A549 (cell line): ENCODE measurements around the gene DHFR2.

Experiments
- CBX2 ChIP-seq: fragments of 200-600 bp; sonication (generic); IDR thresholded peaks from 2 replicates; pipeline ENCODE4 v1.6.1; 2016; ENCODE audit warnings: low read depth, mild to moderate bottlenecking, borderline replicate concordance
- EHMT2 ChIP-seq: fragments of 200-600 bp; sonication (generic); IDR thresholded peaks from 2 replicates; pipeline ENCODE4 v1.6.1; 2016; ENCODE audit warnings: antibody characterized with exemption, low read depth, mild to moderate bottlenecking, moderate library complexity
- FOSL2 ChIP-seq, 2 experiments: fragments of 450-650 bp in 1 of 2; fragments of >200 bp in 1 of 2; sonication (Bioruptor Twin) in 1 of 2; formaldehyde crosslinking; IDR thresholded peaks; 2 replicates each; pipeline versions ENCODE4 v1.5.0 to v1.6.1; 2016 to 2020; ENCODE audit warnings: mild to moderate bottlenecking in 1 of 2, moderate library complexity in 1 of 2
- HDAC2 ChIP-seq: fragments of 200-600 bp; sonication (generic); IDR thresholded peaks from 2 replicates; pipeline ENCODE4 v1.6.1; 2016
- MAZ ChIP-seq: fragments of 150-350 bp; IDR thresholded peaks from 2 replicates; pipeline ENCODE4 v1.6.1; 2014; ENCODE audit warnings: antibody characterized with exemption, low read depth, low read length, borderline replicate concordance
- POLR2A ChIP-seq: IDR thresholded peaks from 2 replicates; pipeline ENCODE4 v1.6.1; 2012; ENCODE audit warnings: mild to moderate bottlenecking, low read length
- ZSCAN20 ChIP-seq: fragments of 250-450 bp; sonication (Bioruptor Pico); IDR thresholded peaks from 2 replicates; pipeline ENCODE4 v1.8.0; 2022; ENCODE audit warnings: mild to moderate bottlenecking, moderate library complexity
- TF ChIP-seq, protein P1 (sequence below): fragments of 250-450 bp; sonication (Bioruptor Pico); IDR thresholded peaks from 2 replicates; pipeline ENCODE4 v1.5.0; 2021; ENCODE audit warnings: mild to moderate bottlenecking, moderate library complexity, borderline replicate concordance

DNA sequence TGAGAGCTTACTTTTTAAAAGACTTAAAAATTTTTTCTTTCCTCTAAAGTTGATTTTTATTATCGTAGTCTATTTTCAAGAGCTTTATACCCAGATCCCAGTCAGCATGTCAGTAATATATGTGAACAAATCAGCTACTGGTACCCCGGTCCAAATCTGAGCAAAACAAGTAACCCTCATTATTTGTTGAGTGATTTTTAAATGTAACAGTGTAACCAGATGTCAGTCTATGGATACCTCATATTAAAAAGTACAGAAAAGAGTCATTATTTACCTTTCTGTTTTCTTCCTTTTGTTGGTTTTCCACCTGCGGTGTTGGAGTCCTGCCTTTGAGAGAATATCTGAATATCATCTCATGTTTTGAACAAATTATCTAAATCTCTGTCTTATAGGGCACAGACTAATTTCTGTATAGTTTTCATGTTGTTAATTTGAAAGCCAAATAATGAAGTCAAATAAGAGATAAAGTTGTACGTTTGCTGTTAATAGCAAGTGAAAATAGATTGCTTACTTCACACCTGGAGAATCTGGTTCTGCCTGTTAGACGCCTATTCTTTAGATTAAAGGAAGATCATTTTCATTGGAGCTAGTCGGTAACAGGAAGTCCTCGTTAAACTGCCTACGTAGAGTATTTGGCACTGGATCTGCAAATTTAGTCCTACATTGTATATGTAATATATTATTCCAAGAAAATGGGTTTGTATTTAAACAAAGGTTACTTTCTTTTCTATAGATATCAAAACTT, 34.5 kb downstream of the DHFR2 start, which contains the start of gene STX19:
- TF ChIP-seq, protein P1, sequence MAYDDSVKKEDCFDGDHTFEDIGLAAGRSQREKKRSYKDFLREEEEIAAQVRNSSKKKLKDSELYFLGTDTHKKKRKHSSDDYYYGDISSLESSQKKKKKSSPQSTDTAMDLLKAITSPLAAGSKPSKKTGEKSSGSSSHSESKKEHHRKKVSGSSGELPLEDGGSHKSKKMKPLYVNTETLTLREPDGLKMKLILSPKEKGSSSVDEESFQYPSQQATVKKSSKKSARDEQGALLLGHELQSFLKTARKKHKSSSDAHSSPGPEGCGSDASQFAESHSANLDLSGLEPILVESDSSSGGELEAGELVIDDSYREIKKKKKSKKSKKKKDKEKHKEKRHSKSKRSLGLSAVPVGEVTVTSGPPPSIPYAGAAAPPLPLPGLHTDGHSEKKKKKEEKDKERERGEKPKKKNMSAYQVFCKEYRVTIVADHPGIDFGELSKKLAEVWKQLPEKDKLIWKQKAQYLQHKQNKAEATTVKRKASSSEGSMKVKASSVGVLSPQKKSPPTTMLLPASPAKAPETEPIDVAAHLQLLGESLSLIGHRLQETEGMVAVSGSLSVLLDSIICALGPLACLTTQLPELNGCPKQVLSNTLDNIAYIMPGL (CRISPR knock-in tag), result no peak
- TF ChIP-seq POLR2A (no peak), CBX2 (no peak), MAZ (no peak), ZSCAN20 (CRISPR knock-in tag) (no peak), FOSL2 (IDR thresholded peaks at IDR 0.05) (no peak), FOSL2 (CRISPR knock-in tag; IDR thresholded peaks at IDR 0.05) (no peak), HDAC2 (no peak), EHMT2 (no peak)
